NOMO-1 treated with DMSO at 0.1 percent for 48 hours (cell line): ENCODE results near the gene LCE3E.
A peak's percentile ranks its signal among the peaks of the same experiment; 100 is the strongest.
"Not testable (repeated sequence)": the region's sequence is repeated elsewhere in the genome, so short reads cannot be mapped to it uniquely, and the experiment has no call there.

ENCODE experiments used
- DNase-seq: peaks from one replicate; lab custom pipeline; 2025; ENCODE audit not compliant: unreplicated experiment; lab: John Stamatoyannopoulos, UW

LCE3E gene

GRCh38 chr1:152566681-152567080 lies at the start of gene LCE3E:
Gene LCE3E, minus strand, starts transcription at chr1:152566780. Its CDS starts 572 bp downstream, at chr1:152566208.
- no peak for DNase-seq

GRCh38 chr1:152613511-152613910 lies 46.9 kb upstream of the LCE3E start, which contains the start of gene LCE3B:
Gene LCE3B, plus strand, starts transcription at chr1:152613811. Its CDS starts 0 bp downstream, at chr1:152613811.
- no peak for DNase-seq

- DNase-seq, result no peak
These were observed 33.4 kb upstream of the LCE3E start, which contains the start of gene LCE3C for GRCh38 chr1:152599934-152600333. Gene LCE3C, plus strand, starts transcription at chr1:152600234. Its CDS starts 498 bp downstream, at chr1:152600732.

GRCh38 chr1:152596986-152597385 lies 30.4 kb upstream of the LCE3E start:
- no peak for DNase-seq

GRCh38 chr1:152585586-152585985 lies 19.0 kb upstream of the LCE3E start:
- no peak for DNase-seq

- DNase-seq, result no peak
These were observed 16.1 kb upstream of the LCE3E start for GRCh38 chr1:152582647-152583046.

GRCh38 chr1:152580433-152580832 lies 13.9 kb upstream of the LCE3E start, which contains the start of gene LCE3D:
Gene LCE3D, minus strand, starts transcription at chr1:152580516. Its CDS starts 580 bp downstream, at chr1:152579936.
- DNase-seq, result no peak

- DNase-seq, result not testable (repeated sequence)
These were observed 12.9 kb upstream of the LCE3E start for GRCh38 chr1:152579526-152579925.

GRCh38 chr1:152577168-152577567 lies 10.6 kb upstream of the LCE3E start:
- DNase-seq, result no peak

- DNase-seq, result no peak
These were observed 905 bp downstream of the LCE3E start for GRCh38 chr1:152565535-152566215.

- DNase-seq, result no peak
These were observed 1.5 kb downstream of the LCE3E start for GRCh38 chr1:152565115-152565514.

- DNase-seq, result not testable (repeated sequence)
These were observed 18.2 kb downstream of the LCE3E start for GRCh38 chr1:152548358-152548757.

- no peak for DNase-seq
These were observed 19.9 kb downstream of the LCE3E start for GRCh38 chr1:152546704-152547103.

GRCh38 chr1:152543820-152544219 lies 22.8 kb downstream of the LCE3E start:
- DNase-seq, result no peak

GRCh38 chr1:152539901-152540300 lies 26.7 kb downstream of the LCE3E start:
- DNase-seq, result no peak

- DNase-seq, result no peak
These were observed 29.1 kb downstream of the LCE3E start for GRCh38 chr1:152537496-152537895.

- DNase-seq, result no peak
These were observed 30.8 kb downstream of the LCE3E start for GRCh38 chr1:152535774-152536173.

- peak; percentile 19 for DNase-seq
These were observed 33.1 kb downstream of the LCE3E start for GRCh38 chr1:152533327-152533938.

GRCh38 chr1:152525080-152525641 lies 41.4 kb downstream of the LCE3E start:
- no peak for DNase-seq

GRCh38 chr1:152520561-152521090 lies 46.0 kb downstream of the LCE3E start:
- no peak for DNase-seq

GRCh38 chr1:152519851-152520250 lies 46.7 kb downstream of the LCE3E start:
- peak; percentile 80 for DNase-seq
